Fibroblast of the aortic adventitia (primary cell): ENCODE results near the gene COL18A1. TPM values are rescaled to one million over a fixed set of nuclear protein-coding genes. Genes with fewer than 3 reads are reported as not detected.
A peak's percentile ranks its signal among the peaks of the same experiment; 100 is the strongest.

Source experiments
- DNase-seq: peaks from one replicate; pipeline ENCODE4 v3.0.0-alpha.2; 2010; ENCODE audit warnings: low read depth
- H3K4me3 ChIP-seq: 2 replicates; pipeline ENCODE4 v1.5.1; 2011; ENCODE audit warnings: low read depth, mild to moderate bottlenecking, control low read depth, low read length, moderate library complexity
- CTCF ChIP-seq: IDR thresholded peaks from 2 replicates; pipeline ENCODE4 v1.5.1; 2011; ENCODE audit warnings: mild to moderate bottlenecking, low read length, control low read depth, inconsistent platforms; ENCODE audit not compliant: insufficient read depth
- total RNA-seq: library from RNA; depleted of rRNA; stranded (reverse); fragments of >200 nt; gene quantifications from 2 replicates; pipeline ENCODE4 v1.2.3, GENCODE V29; 2012; ENCODE audit warnings: low replicate concordance

The COL18A1 gene
- total RNA-seq, 1 donor = 57.9 TPM

- H3K4me3 ChIP-seq = no peak overlapping the region
- no peak for DNase-seq
- no peak for TF ChIP-seq CTCF
These were observed 20.2 kb downstream of the COL18A1 start for GRCh38 chr21:45424854-45425795.

DNA sequence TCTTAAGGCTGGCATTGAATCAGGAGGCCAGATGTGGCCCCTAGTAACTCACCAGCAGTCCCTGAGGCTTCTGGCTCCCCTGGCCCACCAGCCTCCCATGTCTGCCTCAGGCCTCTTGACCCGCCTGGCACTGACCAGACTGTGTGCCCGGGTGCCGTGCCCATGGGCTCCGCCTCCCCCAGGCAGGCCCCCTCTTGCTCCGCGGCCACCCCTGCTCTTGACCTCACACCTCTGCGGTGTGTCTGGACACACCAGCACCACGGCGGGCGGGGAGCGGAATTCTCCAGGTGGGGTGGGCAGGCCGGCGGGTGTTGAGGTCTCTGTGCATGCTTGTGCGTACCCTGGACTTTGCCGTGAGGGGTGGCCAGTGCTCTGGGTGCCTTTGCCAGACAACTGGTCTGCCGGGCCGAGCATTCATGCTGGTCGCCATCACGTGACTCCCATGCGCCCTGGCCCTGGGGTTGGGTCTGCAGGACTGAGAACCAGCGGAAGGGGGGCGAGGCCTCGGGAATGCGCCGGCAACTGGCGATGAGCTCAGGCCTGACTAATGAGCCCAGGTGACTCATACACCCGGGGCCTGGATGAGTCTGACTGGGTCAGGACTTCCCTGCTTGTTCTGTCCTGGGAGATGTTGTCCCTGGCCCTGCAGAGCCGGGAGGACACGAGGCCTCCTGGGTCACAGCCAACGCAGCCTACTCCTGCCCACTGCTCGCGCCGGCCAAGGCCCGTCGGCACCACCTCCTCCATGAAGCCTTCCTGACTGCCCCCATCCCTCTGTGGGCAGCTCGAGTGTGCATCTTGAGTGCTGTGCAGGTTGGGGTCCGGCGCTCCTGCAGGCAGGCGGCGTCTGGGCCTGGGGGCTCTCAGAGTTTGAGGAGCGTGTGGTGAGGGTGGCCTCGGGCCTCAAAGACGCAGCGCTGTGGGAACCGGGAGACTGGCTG lies 22.6 kb downstream of the COL18A1 start:
- DNase-seq = peak; percentile 82
- H3K4me3 ChIP-seq = no peak overlapping the region
- TF ChIP-seq CTCF = no peak

GRCh38 chr21:45428534-45428933 lies 23.6 kb downstream of the COL18A1 start:
- TF ChIP-seq CTCF = no peak
- no peak overlapping the region for H3K4me3 ChIP-seq
- no peak for DNase-seq

- no peak overlapping the region for H3K4me3 ChIP-seq
- no peak for TF ChIP-seq CTCF
- DNase-seq = no peak
These were observed 24.5 kb downstream of the COL18A1 start for GRCh38 chr21:45429221-45430175.

DNA sequence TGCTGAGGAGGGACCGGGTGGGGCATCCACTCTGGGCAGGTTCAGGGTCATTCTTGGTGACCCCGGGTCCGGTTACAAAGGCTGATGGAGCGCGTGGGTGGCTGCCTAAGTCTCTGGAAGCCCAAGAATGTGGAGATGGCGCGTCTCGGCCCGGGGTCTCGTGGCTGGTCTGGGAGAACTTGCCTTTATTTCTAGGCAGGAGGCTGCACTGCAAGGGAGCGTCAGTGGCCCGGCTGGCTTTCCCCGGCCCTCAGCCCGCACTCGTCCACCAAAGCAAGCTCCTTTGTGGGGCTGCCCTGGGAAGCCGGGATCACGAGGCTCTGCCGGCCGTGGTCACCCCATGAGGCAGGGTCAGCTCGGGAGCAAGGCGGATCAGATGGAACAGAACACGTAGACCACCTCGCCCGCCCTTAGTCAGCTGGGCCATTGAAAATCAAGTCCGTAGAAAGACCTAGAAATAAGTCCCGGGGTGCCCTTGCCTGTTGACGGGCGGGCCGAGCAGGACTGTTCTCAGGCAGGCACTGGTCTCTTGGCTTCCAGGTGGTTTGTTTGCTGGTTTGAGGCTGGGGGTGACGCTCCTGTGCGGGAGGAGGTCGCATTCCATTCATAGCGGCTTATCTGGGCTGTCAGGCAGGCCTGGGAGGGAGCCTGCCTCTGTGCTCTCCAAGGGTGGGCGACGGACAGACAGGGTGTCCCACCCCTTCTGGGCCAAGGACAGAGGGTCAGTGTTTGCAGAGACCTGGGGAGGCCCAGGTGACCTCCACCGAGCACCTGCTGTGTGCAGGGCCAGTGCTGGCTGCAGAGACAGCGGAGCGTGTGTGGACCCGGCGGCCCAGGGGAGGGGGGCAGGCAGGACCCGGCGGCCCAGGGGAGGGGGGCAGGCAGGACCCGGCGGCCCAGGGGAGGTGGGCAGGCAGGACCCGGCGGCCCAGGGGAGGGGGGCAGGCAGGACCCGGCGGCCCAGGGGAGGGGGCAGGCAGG lies 25.8 kb downstream of the COL18A1 start:
- TF ChIP-seq CTCF = no peak
- DNase-seq = no peak
- no peak overlapping the region for H3K4me3 ChIP-seq
